Smooth muscle cell (in vitro differentiated cells): ENCODE results near the gene MTHFSD. TPM values are rescaled to one million over a fixed set of nuclear protein-coding genes. Genes with fewer than 3 reads are reported as not detected.

Source experiments
- DNase-seq: peaks from one replicate; lab custom pipeline; 2025; ENCODE audit not compliant: unreplicated experiment; lab: John Stamatoyannopoulos, UW
- H2AFZ ChIP-seq: fragments of 200-600 bp; sonication (generic); 2 replicates; pipeline ENCODE4 v1.6.0; 2016; ENCODE audit warnings: antibody characterized with exemption, low read depth, mild to moderate bottlenecking
- H3F3A ChIP-seq: fragments of 200-600 bp; sonication (generic); 2 replicates; pipeline ENCODE4 v1.6.0; 2017; ENCODE audit warnings: antibody characterized with exemption, low read depth
- H3K27ac ChIP-seq: fragments of 200-600 bp; sonication (generic); 2 replicates; pipeline ENCODE4 v1.5.1; 2016; ENCODE audit warnings: low read depth, mild to moderate bottlenecking
- H3K27me3 ChIP-seq: fragments of 200-600 bp; sonication (generic); 2 replicates; pipeline ENCODE4 v1.6.1; 2016; ENCODE audit warnings: low read depth, mild to moderate bottlenecking
- H3K36me3 ChIP-seq: fragments of 200-600 bp; sonication (generic); 2 replicates; pipeline ENCODE4 v1.5.1; 2016; ENCODE audit warnings: low read depth
- H3K4me1 ChIP-seq: fragments of 200-600 bp; sonication (generic); 2 replicates; pipeline ENCODE4 v1.5.1; 2016; ENCODE audit warnings: low read depth
- H3K4me2 ChIP-seq: fragments of 200-600 bp; sonication (generic); 2 replicates; pipeline ENCODE4 v1.6.0; 2016; ENCODE audit warnings: mild to moderate bottlenecking
- H3K4me3 ChIP-seq: fragments of 200-600 bp; sonication (generic); 2 replicates; pipeline ENCODE4 v1.5.1; 2016; ENCODE audit warnings: mild to moderate bottlenecking
- H3K79me2 ChIP-seq: fragments of 200-600 bp; sonication (generic); 2 replicates; pipeline ENCODE4 v1.6.0; 2016; ENCODE audit warnings: low read depth, mild to moderate bottlenecking
- H3K9ac ChIP-seq: fragments of 200-600 bp; sonication (generic); 2 replicates; pipeline ENCODE4 v1.6.0; 2016; ENCODE audit warnings: low read depth
- H3K9me3 ChIP-seq: fragments of 200-600 bp; sonication (generic); replicated peaks from 2 replicates; pipeline ENCODE4 v1.5.1; 2016; ENCODE audit warnings: low read depth
- H4K20me1 ChIP-seq: fragments of 200-600 bp; sonication (generic); 2 replicates; pipeline ENCODE4 v1.6.0; 2016; ENCODE audit warnings: low read depth
- WGBS: methylation state at CpG from one replicate; pipeline ENCODE4 v1.1.7; 2016; ENCODE audit warnings: low lambda C conversion rate; 5-methylcytosine and 5-hydroxymethylcytosine counted together
- polyA plus RNA-seq: library from polyadenylated mRNA; unstranded; fragments of >200 nt; fragmentation: Nextera tagmentation; extraction: Ambion mirVana; gene quantifications from 2 replicates; pipeline ENCODE4 v1.2.1, GENCODE V29; 2016
- total RNA-seq: library from RNA; depleted of rRNA; stranded (reverse); fragments of >200 nt; gene quantifications from 2 replicates; pipeline ENCODE4 v1.2.3, GENCODE V29; 2014
- TF ChIP-seq, protein P1 (sequence below): fragments of 200-600 bp; sonication (generic); IDR thresholded peaks from 2 replicates; pipeline ENCODE4 v1.5.1; 2017; ENCODE audit warnings: borderline replicate concordance, mild to moderate bottlenecking, antibody characterized with exemption; ENCODE audit not compliant: insufficient read depth, poor library complexity, severe bottlenecking

MTHFSD gene
- total and polyA plus RNA-seq, 2 experiments from 2014 or later = 13.3 to 23.0 TPM

DNA sequence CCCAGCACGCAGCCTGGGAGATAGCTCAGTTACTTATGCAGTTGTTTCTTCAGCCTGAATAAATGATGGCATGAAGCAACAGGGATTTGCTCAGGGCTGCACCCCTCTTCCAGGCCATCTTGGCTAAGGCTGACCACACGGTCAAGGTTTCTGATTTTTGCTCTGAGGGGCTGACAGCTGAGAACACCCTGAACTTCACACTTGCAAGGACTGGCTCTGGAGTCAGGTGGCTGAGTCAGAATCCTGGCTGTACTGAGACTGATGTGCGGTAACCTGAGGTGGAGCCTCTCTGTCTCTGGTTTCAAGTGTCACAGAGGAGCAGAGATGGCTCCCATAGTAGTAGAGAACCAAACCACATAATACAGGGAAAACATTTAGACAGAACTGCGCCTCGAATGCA lies 4.8 kb downstream of the MTHFSD start:
- no peaks in the 10 kb centered on the region for H4K20me1 ChIP-seq
- H3K4me3 ChIP-seq = no peak overlapping the region
- H3K9ac ChIP-seq = no peak overlapping the region
- H2AFZ ChIP-seq = no peak overlapping the region
- DNase-seq = no peak
- no peaks in the 10 kb centered on the region for H3K27me3 ChIP-seq
- WGBS = 96% methylated on average over 5 of the region's 5 CpGs
- no peak overlapping the region for H3K27ac ChIP-seq
- H3K36me3 ChIP-seq = peaks cover 3% of the 10 kb centered on the region
- TF ChIP-seq, protein P1, sequence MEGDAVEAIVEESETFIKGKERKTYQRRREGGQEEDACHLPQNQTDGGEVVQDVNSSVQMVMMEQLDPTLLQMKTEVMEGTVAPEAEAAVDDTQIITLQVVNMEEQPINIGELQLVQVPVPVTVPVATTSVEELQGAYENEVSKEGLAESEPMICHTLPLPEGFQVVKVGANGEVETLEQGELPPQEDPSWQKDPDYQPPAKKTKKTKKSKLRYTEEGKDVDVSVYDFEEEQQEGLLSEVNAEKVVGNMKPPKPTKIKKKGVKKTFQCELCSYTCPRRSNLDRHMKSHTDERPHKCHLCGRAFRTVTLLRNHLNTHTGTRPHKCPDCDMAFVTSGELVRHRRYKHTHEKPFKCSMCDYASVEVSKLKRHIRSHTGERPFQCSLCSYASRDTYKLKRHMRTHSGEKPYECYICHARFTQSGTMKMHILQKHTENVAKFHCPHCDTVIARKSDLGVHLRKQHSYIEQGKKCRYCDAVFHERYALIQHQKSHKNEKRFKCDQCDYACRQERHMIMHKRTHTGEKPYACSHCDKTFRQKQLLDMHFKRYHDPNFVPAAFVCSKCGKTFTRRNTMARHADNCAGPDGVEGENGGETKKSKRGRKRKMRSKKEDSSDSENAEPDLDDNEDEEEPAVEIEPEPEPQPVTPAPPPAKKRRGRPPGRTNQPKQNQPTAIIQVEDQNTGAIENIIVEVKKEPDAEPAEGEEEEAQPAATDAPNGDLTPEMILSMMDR = no peak
- H3K4me1 ChIP-seq = peaks cover 6% of the 10 kb centered on the region
- no peaks in the 10 kb centered on the region for H3F3A ChIP-seq
- H3K79me2 ChIP-seq = peaks cover 10% of the 10 kb centered on the region
- H3K4me2 ChIP-seq = no peak overlapping the region
- no peaks in the 10 kb centered on the region for H3K9me3 ChIP-seq

GRCh38 chr16:86549893-86550190 lies 5.2 kb downstream of the MTHFSD start:
- peaks cover 3% of the 10 kb centered on the region for H3K36me3 ChIP-seq
- H3K79me2 ChIP-seq = peaks cover 10% of the 10 kb centered on the region
- no peak overlapping the region for H3K4me3 ChIP-seq
- H3K4me1 ChIP-seq = peaks cover 6% of the 10 kb centered on the region
- H3K4me2 ChIP-seq = no peak overlapping the region
- no peaks in the 10 kb centered on the region for H3K9me3 ChIP-seq
- WGBS = 98% methylated on average over 7 of the region's 7 CpGs
- peaks cover under 1% of the 10 kb centered on the region for H4K20me1 ChIP-seq
- no peaks in the 10 kb centered on the region for H3F3A ChIP-seq
- TF ChIP-seq, protein P1 = no peak
- H3K27me3 ChIP-seq = no peaks in the 10 kb centered on the region
- H3K9ac ChIP-seq = no peak overlapping the region
- DNase-seq = no peak
- H2AFZ ChIP-seq = no peak overlapping the region
- no peak overlapping the region for H3K27ac ChIP-seq

GRCh38 chr16:86549076-86549892 lies 5.8 kb downstream of the MTHFSD start:
- Histone ChIP-seq H3K79me2 (peaks cover 5% of the 10 kb centered on the region), H4K20me1 (peaks cover 6% of the 10 kb centered on the region), H3K4me3 (no peak overlapping the region), H2AFZ (no peak overlapping the region), H3K9ac (no peak overlapping the region), H3K4me1 (peaks cover 4% of the 10 kb centered on the region), H3K27ac (no peak overlapping the region), H3K27me3 (no peaks in the 10 kb centered on the region), H3F3A (no peaks in the 10 kb centered on the region), H3K36me3 (peaks cover 3% of the 10 kb centered on the region), H3K9me3 (no peaks in the 10 kb centered on the region), H3K4me2 (no peak overlapping the region)
- 82% methylated on average over 8 of the region's 8 CpGs for WGBS
- DNase-seq = no peak
- TF ChIP-seq, protein P1 = no peak

DNA sequence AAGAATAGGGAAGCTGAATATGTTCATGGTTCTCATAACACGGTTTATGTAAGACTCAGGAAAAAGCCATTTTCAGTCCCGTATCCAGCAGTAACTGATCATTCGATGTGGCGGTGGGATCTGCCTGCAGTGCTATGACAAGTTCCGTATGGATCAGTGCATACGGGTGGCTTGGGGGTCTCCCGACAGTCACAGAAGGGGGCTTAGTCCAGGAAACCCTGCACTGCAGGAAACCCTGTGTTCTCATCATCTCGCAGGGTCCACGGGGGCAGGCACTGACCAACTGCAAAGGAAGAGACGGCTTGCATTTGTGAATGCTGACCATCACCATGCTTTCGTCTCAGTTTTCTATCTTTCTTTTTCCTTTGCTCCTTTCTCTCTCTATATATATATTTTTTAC lies 7.7 kb downstream of the MTHFSD start:
- no peaks in the 10 kb centered on the region for H3K9me3 ChIP-seq
- H3K9ac ChIP-seq = no peak overlapping the region
- H3K4me3 ChIP-seq = no peak overlapping the region
- H3K27ac ChIP-seq = no peak overlapping the region
- TF ChIP-seq, protein P1 = no peak
- peaks cover 3% of the 10 kb centered on the region for H3K36me3 ChIP-seq
- no peaks in the 10 kb centered on the region for H3K79me2 ChIP-seq
- 97% methylated on average over 11 of the region's 11 CpGs for WGBS
- peaks cover 7% of the 10 kb centered on the region for H4K20me1 ChIP-seq
- H3K27me3 ChIP-seq = no peaks in the 10 kb centered on the region
- H3K4me1 ChIP-seq = no peaks in the 10 kb centered on the region
- DNase-seq = no peak
- H2AFZ ChIP-seq = no peak overlapping the region
- H3F3A ChIP-seq = no peaks in the 10 kb centered on the region
- H3K4me2 ChIP-seq = no peak overlapping the region
